Liver (tissue), 3 donors: ENCODE data around the gene NDUFS5.
"Not testable (repeated sequence)": the region's sequence is repeated elsewhere in the genome, so short reads cannot be mapped to it uniquely, and the experiment has no call there.

Experiments
- EGR1 ChIP-seq, 2 donors: IDR thresholded peaks; 2 replicates each; pipeline ENCODE4 v1.6.1; 2016 to 2018; ENCODE audit warnings: antibody characterized with exemption in 2 of 2, low read depth in 2 of 2
- FOXA1 ChIP-seq: IDR thresholded peaks from 2 replicates; pipeline ENCODE4 v1.6.1; 2016; ENCODE audit warnings: antibody characterized with exemption
- GABPA ChIP-seq, 2 donors: IDR thresholded peaks in 1 of 2; conservative IDR thresholded peaks in 1 of 2; 2 replicates each; pipeline ENCODE4 v1.6.1; 2016; ENCODE audit warnings: antibody characterized with exemption in 2 of 2, mild to moderate bottlenecking in 1 of 2, moderate library complexity in 1 of 2
- JUND ChIP-seq, 2 donors: IDR thresholded peaks; 2 replicates each; pipeline ENCODE4 v1.6.1; 2016; ENCODE audit warnings: antibody characterized with exemption in 2 of 2
- RAD21 ChIP-seq, 2 donors: IDR thresholded peaks; 2 replicates each; pipeline ENCODE4 v1.6.1; 2016; ENCODE audit warnings: antibody characterized with exemption in 2 of 2, mild to moderate bottlenecking in 2 of 2
- SP1 ChIP-seq: IDR thresholded peaks from 2 replicates; pipeline ENCODE4 v1.6.1; 2018; ENCODE audit warnings: antibody characterized with exemption, mild to moderate bottlenecking
- TAF1 ChIP-seq: conservative IDR thresholded peaks from 2 replicates; pipeline ENCODE4 v1.6.1; 2016; ENCODE audit warnings: antibody characterized with exemption, mild to moderate bottlenecking
- YY1 ChIP-seq: IDR thresholded peaks from 2 replicates; pipeline ENCODE4 v1.6.1; 2016; ENCODE audit warnings: antibody characterized with exemption, mild to moderate bottlenecking
- TF ChIP-seq, protein P1 (sequence below): fragments of 150-350 bp; IDR thresholded peaks from 2 replicates; pipeline ENCODE4 v1.5.1; 2017; ENCODE audit warnings: improper control_type of control experiment, low read depth, low read length; ENCODE audit not compliant: missing input control
- TF ChIP-seq, protein P2 (sequence below): IDR thresholded peaks from 2 replicates; pipeline ENCODE4 v1.6.1; 2016; ENCODE audit warnings: antibody characterized with exemption, mild to moderate bottlenecking
- TF ChIP-seq, protein P3 (sequence below): IDR thresholded peaks from 2 replicates; pipeline ENCODE4 v1.6.1; 2016; ENCODE audit warnings: antibody characterized with exemption
- TF ChIP-seq, protein P4 (sequence below): IDR thresholded peaks from 2 replicates; pipeline ENCODE4 v1.6.1; 2016; ENCODE audit warnings: antibody characterized with exemption
- donor health status: healthy.
- donor health status: healthy.

DNA sequence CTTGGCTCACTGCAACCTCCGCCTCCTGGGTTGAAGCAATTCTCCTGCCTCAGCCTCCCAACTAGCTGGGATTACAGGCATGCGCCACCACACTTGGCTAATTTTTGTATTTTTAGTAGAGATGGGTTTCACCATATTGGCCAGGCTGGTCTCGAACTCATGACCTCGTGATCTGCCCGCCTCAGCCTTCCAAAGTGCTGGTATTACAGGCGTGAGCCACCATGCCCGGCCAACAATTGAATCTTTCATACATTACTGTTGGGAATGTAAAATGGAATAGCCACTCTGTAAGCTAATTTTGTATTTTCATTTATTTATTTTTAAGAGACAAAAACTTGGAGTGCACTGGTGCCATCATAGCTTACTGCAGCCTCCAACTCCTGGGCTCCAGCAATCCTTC is 35.4 kb downstream of the NDUFS5 start:
- TF ChIP-seq, protein P1, sequence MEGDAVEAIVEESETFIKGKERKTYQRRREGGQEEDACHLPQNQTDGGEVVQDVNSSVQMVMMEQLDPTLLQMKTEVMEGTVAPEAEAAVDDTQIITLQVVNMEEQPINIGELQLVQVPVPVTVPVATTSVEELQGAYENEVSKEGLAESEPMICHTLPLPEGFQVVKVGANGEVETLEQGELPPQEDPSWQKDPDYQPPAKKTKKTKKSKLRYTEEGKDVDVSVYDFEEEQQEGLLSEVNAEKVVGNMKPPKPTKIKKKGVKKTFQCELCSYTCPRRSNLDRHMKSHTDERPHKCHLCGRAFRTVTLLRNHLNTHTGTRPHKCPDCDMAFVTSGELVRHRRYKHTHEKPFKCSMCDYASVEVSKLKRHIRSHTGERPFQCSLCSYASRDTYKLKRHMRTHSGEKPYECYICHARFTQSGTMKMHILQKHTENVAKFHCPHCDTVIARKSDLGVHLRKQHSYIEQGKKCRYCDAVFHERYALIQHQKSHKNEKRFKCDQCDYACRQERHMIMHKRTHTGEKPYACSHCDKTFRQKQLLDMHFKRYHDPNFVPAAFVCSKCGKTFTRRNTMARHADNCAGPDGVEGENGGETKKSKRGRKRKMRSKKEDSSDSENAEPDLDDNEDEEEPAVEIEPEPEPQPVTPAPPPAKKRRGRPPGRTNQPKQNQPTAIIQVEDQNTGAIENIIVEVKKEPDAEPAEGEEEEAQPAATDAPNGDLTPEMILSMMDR: not testable (repeated sequence)
- not testable (repeated sequence) for TF ChIP-seq YY1; FOXA1; GABPA (IDR thresholded peaks at IDR 0.05 in 1 of 2, conservative IDR thresholded peaks at IDR 0.05 in 1 of 2); TAF1; SP1; RAD21 (IDR thresholded peaks at IDR 0.05); EGR1 (IDR thresholded peaks at IDR 0.05; ENCODE audit: low read depth in 2 of 2); JUND (IDR thresholded peaks at IDR 0.05)
- TF ChIP-seq, protein P2, sequence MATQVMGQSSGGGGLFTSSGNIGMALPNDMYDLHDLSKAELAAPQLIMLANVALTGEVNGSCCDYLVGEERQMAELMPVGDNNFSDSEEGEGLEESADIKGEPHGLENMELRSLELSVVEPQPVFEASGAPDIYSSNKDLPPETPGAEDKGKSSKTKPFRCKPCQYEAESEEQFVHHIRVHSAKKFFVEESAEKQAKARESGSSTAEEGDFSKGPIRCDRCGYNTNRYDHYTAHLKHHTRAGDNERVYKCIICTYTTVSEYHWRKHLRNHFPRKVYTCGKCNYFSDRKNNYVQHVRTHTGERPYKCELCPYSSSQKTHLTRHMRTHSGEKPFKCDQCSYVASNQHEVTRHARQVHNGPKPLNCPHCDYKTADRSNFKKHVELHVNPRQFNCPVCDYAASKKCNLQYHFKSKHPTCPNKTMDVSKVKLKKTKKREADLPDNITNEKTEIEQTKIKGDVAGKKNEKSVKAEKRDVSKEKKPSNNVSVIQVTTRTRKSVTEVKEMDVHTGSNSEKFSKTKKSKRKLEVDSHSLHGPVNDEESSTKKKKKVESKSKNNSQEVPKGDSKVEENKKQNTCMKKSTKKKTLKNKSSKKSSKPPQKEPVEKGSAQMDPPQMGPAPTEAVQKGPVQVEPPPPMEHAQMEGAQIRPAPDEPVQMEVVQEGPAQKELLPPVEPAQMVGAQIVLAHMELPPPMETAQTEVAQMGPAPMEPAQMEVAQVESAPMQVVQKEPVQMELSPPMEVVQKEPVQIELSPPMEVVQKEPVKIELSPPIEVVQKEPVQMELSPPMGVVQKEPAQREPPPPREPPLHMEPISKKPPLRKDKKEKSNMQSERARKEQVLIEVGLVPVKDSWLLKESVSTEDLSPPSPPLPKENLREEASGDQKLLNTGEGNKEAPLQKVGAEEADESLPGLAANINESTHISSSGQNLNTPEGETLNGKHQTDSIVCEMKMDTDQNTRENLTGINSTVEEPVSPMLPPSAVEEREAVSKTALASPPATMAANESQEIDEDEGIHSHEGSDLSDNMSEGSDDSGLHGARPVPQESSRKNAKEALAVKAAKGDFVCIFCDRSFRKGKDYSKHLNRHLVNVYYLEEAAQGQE: not testable (repeated sequence)
- TF ChIP-seq, protein P3, sequence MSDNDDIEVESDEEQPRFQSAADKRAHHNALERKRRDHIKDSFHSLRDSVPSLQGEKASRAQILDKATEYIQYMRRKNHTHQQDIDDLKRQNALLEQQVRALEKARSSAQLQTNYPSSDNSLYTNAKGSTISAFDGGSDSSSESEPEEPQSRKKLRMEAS: not testable (repeated sequence)
- TF ChIP-seq, protein P4, sequence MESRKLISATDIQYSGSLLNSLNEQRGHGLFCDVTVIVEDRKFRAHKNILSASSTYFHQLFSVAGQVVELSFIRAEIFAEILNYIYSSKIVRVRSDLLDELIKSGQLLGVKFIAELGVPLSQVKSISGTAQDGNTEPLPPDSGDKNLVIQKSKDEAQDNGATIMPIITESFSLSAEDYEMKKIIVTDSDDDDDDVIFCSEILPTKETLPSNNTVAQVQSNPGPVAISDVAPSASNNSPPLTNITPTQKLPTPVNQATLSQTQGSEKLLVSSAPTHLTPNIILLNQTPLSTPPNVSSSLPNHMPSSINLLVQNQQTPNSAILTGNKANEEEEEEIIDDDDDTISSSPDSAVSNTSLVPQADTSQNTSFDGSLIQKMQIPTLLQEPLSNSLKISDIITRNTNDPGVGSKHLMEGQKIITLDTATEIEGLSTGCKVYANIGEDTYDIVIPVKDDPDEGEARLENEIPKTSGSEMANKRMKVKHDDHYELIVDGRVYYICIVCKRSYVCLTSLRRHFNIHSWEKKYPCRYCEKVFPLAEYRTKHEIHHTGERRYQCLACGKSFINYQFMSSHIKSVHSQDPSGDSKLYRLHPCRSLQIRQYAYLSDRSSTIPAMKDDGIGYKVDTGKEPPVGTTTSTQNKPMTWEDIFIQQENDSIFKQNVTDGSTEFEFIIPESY: not testable (repeated sequence)
